Stimulated activated CD4-positive, alpha-beta T cell treated with anti-CD3 and anti-CD28 coated beads, Interleukin-1b, Interleukin-23, amount 100 ng/mL, for 4 hours (primary cell): Measurements from ENCODE around the gene CRIP1.

Experiments
- DNase-seq, 2 donors: peaks; one replicate each; pipeline ENCODE4 v3.0.0-alpha.2; 2020; ENCODE audit warnings: low read depth in 2 of 2

Gene CRIP1

DNA sequence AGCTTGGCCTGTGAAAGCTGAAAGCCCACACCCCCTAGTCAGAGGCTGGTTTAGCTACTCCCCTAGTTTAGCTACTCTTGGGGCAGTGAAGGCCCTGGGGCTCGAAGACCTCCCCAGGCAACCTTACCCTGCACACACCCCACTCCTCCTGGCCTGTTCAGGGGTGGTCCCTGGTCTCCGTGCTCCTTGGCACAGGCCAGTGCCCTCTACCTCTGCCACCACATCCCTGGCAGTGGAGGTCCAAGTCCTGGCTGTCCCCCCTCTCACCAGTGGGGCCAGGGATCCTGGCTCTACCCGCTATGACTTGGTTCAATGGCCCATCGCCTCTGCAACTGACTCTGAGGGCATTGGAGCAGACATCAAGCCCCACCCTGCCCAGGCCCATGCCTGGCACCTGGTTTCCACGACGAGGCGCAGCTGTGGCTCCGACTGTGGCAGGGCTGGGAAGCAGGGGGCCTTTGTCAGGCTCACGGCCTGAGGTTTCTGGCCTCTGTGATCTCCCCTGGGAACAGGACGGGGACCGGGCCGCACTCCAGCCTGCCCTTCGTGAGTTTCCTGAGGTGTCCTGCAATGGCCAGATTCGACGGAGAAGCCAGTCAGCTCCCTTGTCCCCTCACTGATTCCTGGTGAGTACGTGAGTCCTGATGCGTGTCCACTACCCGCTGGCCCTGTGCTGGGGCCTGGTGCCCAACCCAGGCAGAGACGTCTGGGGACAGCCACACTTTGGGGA is 45.4 kb downstream of the CRIP1 start:
- DNase-seq = no peak

- no peak for DNase-seq
These were observed 46.1 kb downstream of the CRIP1 start for GRCh38 chr14:105532735-105533141.

GRCh38 chr14:105533391-105533790 is 46.7 kb downstream of the CRIP1 start:
- no peak for DNase-seq

GRCh38 chr14:105533811-105534498 is 47.3 kb downstream of the CRIP1 start:
- no peak for DNase-seq

DNA sequence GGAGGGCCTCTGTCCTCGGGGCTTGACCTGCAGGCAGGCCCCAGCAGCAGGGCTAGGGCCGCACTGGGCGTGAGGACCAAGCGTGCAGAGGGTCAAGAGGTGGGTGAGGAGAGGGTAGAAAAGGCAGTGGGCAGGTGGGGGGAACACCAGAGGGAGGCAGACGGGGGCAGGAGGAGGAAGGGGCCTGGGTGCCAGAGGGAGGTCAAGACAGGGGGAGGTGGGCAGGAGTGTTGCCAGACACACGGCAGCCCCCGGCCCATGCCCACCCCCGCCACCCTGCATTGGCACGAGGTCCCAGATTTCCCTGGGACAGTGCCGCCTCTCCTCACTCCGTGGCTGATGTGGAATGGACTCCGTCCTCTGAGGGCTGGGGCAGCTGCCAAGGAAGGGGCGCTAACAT is 47.9 kb downstream of the CRIP1 start:
- no peak for DNase-seq

GRCh38 chr14:105536051-105536450 is 49.4 kb downstream of the CRIP1 start:
- no peak for DNase-seq

DNA sequence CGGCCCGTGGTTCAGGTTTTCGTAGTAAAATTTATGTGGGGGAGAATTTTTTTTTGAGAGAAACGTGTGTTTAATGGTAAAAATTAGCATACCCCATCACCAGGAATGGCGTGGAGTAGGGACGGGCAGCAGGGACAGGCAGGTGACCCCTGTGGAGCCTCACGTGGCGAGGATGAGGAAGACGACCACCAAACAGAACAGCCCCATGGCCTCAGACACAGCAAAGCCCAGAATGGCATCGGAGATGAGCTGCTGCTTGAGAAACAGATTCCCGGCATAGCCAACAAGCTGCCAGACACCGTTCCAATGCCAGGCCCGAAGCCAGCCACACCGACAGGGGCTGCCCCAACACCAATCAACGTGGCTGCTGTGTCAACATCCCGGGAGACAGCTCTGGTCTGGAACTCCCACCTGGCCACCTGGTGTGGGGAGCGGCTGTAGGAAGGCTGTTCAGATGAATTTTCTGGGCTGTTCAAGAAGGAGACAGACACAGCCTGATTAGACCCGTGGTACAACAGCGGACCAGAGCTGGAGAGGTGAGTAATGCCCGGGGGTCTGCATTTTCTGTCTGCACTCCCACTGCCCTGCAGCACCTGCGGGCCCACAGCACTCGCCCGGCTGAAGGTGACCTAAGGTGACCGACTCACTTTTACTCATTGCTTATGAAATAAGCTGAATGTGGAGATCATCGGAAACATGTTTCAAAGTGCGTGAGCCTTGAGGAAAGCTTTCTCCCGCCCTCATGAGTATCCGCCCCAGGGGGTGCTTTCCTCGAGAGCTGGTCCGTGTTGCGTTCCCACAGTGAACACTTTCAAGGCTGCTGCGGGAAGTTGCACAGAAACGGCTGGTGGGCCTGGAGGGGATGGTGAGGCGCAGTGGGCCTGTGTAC is 50.2 kb downstream of the CRIP1 start:
- no peak for DNase-seq

DNA sequence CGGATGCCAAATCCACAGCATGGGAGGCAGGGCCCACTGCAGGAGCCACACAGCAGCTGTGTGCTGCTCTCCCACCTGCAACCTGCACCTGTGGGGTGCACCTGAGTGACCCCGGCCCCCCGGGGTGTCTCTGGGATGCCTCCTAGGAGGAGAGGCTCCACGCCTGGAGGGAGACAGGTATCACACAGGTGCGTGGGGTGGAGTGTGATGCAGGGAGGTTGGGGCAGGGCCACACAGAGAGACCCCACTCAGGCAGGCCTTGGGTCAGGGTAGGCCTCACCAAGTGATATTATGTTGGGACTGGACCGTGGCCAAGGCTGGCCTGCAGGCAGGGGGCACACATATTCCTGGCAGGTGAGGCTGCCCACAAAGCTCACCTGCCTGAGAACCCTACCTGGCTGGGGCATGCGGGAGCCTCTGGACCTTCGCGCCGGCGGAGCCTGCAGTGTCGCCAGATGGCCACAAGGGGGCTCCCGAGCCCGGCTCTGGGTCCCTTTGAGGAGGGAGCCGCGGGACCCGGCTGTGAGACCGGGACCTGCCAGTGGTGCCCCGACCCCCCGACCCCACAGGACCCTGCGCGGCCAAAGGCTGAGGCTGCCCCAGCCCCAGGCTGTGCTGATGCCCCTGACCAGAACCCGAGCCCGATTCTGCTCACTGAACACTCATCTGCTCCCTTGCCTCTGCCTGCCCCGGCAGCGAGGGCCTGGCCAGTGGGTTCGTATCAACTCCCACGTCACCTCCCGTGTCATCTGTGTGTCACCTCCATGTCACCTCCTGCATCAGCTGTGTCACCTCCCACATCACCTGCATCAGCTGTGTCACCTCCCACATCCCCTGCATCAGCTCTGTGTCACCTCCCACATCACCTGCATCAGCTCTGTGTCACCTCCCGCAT is 51.1 kb downstream of the CRIP1 start:
- peak; percentile 64 to 66 for DNase-seq
